DMS79 (cell line): ENCODE results near the gene CMIP.
"Not testable (repeated sequence)": the region's sequence is repeated elsewhere in the genome, so short reads cannot be mapped to it uniquely, and the experiment has no call there.

Experiments
- DNase-seq: peaks from one replicate; lab custom pipeline; 2025; lab: John Stamatoyannopoulos, UW

CMIP gene

GRCh38 chr16:81421536-81421935 is 23.1 kb upstream of the CMIP start:
- DNase-seq, result no peak

- DNase-seq, result not testable (repeated sequence)
Observed at GRCh38 chr16:81422153-81422552, 22.5 kb upstream of the CMIP start.

GRCh38 chr16:81424771-81425170 is 19.8 kb upstream of the CMIP start:
- no peak for DNase-seq

GRCh38 chr16:81427219-81427618 is 17.4 kb upstream of the CMIP start:
- peak; percentile 47 for DNase-seq

GRCh38 chr16:81429045-81429521 is 15.5 kb upstream of the CMIP start:
- DNase-seq, result no peak

- DNase-seq, result no peak
Observed at GRCh38 chr16:81431554-81432353, 12.9 kb upstream of the CMIP start.

GRCh38 chr16:81432937-81433557 is 11.6 kb upstream of the CMIP start:
- no peak for DNase-seq

GRCh38 chr16:81435103-81435502 is 9.5 kb upstream of the CMIP start:
- DNase-seq, result no peak

GRCh38 chr16:81435567-81435966 is 9.0 kb upstream of the CMIP start:
- no peak for DNase-seq

- DNase-seq, result no peak
Observed at GRCh38 chr16:81436386-81436785, 8.2 kb upstream of the CMIP start.

GRCh38 chr16:81437865-81438264 is 6.7 kb upstream of the CMIP start:
- no peak for DNase-seq

- no peak for DNase-seq
Observed at GRCh38 chr16:81440888-81441761, 3.5 kb upstream of the CMIP start.

- DNase-seq, result no peak
Observed at GRCh38 chr16:81442220-81442915, 2.2 kb upstream of the CMIP start.

- no peak for DNase-seq
Observed at GRCh38 chr16:81442916-81443687, 1.5 kb upstream of the CMIP start.

- DNase-seq, result no peak
Observed at GRCh38 chr16:81443688-81444447, 740 bp upstream of the CMIP start.

- no peak for DNase-seq
Observed at GRCh38 chr16:81445143-81445961, 744 bp downstream of the CMIP start.

GRCh38 chr16:81445966-81446906 is 1.6 kb downstream of the CMIP start:
- DNase-seq, result peak; percentile 27

- DNase-seq, result no peak
Observed at GRCh38 chr16:81446907-81447268, 2.3 kb downstream of the CMIP start.
